ENCODE results near the gene ESPL1. TPM values are rescaled to one million over a fixed set of nuclear protein-coding genes. Genes with fewer than 3 reads are reported as not detected.

The ESPL1 gene
- total and polyA plus RNA-seq, 2 of the 8 experiments (the other 6 are each of a cell fraction or from before 2014, with no cell fraction given), result 31.8 to 52.7 TPM

DNA sequence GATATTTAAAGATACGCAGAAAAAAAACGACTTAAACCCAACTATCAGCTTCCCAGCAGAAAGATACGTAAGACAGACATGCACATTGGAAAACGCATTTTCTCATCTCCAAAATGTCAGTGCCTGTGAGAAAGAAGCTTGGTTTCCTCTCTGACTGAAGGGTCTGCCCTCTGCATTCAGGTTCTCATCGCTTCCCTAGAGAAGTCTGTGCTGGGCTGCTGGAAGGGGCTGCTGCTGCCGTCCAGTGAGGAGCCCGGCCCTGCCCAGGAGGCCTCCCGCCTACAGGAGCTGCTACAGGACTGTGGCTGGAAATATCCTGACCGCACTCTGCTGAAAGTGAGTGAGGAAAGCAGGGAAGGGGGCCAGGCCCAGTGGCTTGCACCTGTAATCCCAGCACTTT, 22.6 kb downstream of the ESPL1 start:
- no peaks in the 10 kb centered on the region for H3K27me3 ChIP-seq (replicated peaks in 1 of 4; ENCODE audit: control insufficient read depth in 3 of 4, extremely low read depth in 1 of 4, insufficient read depth in 3 of 4, low read length in 3 of 4)
- H3K27ac ChIP-seq (ENCODE audit: low read depth, low read length), result no peak overlapping the region
- DNase-seq (ENCODE audit: low read depth in 1 of 2, low spot score in 2 of 2), result no peak
- H2BK15ac ChIP-seq (ENCODE audit: low read length), result no peak overlapping the region
- no peak overlapping the region for H2BK5ac ChIP-seq (ENCODE audit: low read depth, low read length)
- peaks cover 19 to 44% (median 39%) of the 10 kb centered on the region in 4 experiments for H3K36me3 ChIP-seq (ENCODE audit: control insufficient read depth in 2 of 4, insufficient read depth in 4 of 4, low read length in 3 of 4)
- ChIA-PET CTCF (ENCODE audit: partially characterized antibody) (interaction anchor here (0.9 to 28.3 kb wide), 9 partner anchors 9 to 132 kb away, joined by 3 to 573 read pairs (median 6); partner anchors contain the start of genes AAAS, ESPL1, ITGB7 and MYG1), POLR2A (ENCODE audit: partially characterized antibody) (interaction anchor here (1.2 to 6.7 kb wide), 6 partner anchors 10 to 100 kb away, joined by 3 to 76 read pairs (median 4); no protein-coding TSS in a partner anchor)
- no peak overlapping the region for H4K5ac ChIP-seq (ENCODE audit: insufficient read length, low read depth, low read length)
- no peak overlapping the region for H3K4me2 ChIP-seq (ENCODE audit: insufficient read depth in 1 of 2, low read depth in 2 of 2, low read length in 2 of 2)
- TF ChIP-seq SIX5 (IDR thresholded peaks at IDR 0.05; ENCODE audit: low read depth, low read length) (no peak), SAP30 (IDR thresholded peaks at IDR 0.05; ENCODE audit: insufficient read depth, insufficient replicate concordance, low read length) (no peak), RNF2 (IDR thresholded peaks at IDR 0.05; ENCODE audit: borderline replicate concordance, low read depth, low read length, missing control alignments, poor library complexity, severe bottlenecking) (no peak), EGR1 (IDR thresholded peaks at IDR 0.05; ENCODE audit: borderline replicate concordance, low read depth, low read length) (no peak), MAFK (IDR thresholded peaks at IDR 0.05; ENCODE audit: low read depth, low read length) (no peak), RBBP5 (IDR thresholded peaks at IDR 0.05; ENCODE audit: borderline replicate concordance, low read depth, low read length) (no peak), GABPA (IDR thresholded peaks at IDR 0.05; ENCODE audit: borderline replicate concordance, insufficient read depth, low read length) (no peak), GTF2F1 (IDR thresholded peaks at IDR 0.05; ENCODE audit: borderline replicate concordance, low read depth, low read length) (no peak), POLR2AphosphoS5 (IDR thresholded peaks at IDR 0.05; ENCODE audit: low read depth, low read length) (no peak), BCL11A (IDR thresholded peaks at IDR 0.05; ENCODE audit: low read depth in 2 of 2, low read length in 2 of 2) (no peak), EZH2 (IDR thresholded peaks at IDR 0.05; ENCODE audit: low read depth, low read length, severe bottlenecking) (no peak), RFX5 (IDR thresholded peaks at IDR 0.05; ENCODE audit: borderline replicate concordance, low read depth, low read length) (no peak)
- no peak overlapping the region for H3K4ac ChIP-seq (replicated peaks; ENCODE audit: insufficient read length, low read depth, low read length)
- no peak overlapping the region for H2BK20ac ChIP-seq (ENCODE audit: low read length)
- no peak overlapping the region for H3K4me3 ChIP-seq (ENCODE audit: extremely low read depth in 1 of 4, insufficient read depth in 2 of 4, low read depth in 3 of 4, low read length in 4 of 4)
- H3K23me2 ChIP-seq (ENCODE audit: low read depth, low read length), result peaks cover 2% of the 10 kb centered on the region; the same call in 1 of the 2 replicates
- WGBS, 2 experiments (ENCODE audit: extremely low coverage in 1 of 2, insufficient coverage in 1 of 2, insufficient read length in 1 of 2, insufficient replicate concordance in 2 of 2, low coverage in 1 of 2, low lambda C conversion rate in 2 of 2, missing lambda C conversion rate in 1 of 2), result 94% methylated on average over 9 of the region's 9 CpGs; no CpG with 5 or more reads in 1 of the 2 experiments
- H3K18ac ChIP-seq (ENCODE audit: extremely low read depth, low read length), result no peak overlapping the region
- no peak overlapping the region for H3K14ac ChIP-seq (ENCODE audit: insufficient read length)
- no peak overlapping the region for H4K91ac ChIP-seq (replicated peaks; ENCODE audit: insufficient read length, low read length)
- H3K23ac ChIP-seq (ENCODE audit: insufficient read length), result no peak overlapping the region
- peaks cover under 1 to 3% of the 10 kb centered on the region in 2 experiments; a peak in 3 of 4 replicates for H3K79me2 ChIP-seq (ENCODE audit: control insufficient read depth in 1 of 2, insufficient read depth in 2 of 2, low read length in 2 of 2)
- no peaks in the 10 kb centered on the region for H3K9me3 ChIP-seq (ENCODE audit: insufficient read depth in 2 of 2, low read depth in 1 of 2, low read length in 1 of 2)
- peaks cover 0 to 2% (median 0%) of the 10 kb centered on the region in 4 experiments; a peak in 2 of 7 replicates for H3K4me1 ChIP-seq (replicated peaks in 1 of 4; ENCODE audit: control insufficient read depth in 3 of 4, insufficient read depth in 4 of 4, low read length in 3 of 4)
- no peak overlapping the region for H2BK120ac ChIP-seq (replicated peaks; ENCODE audit: low read depth, low read length)
- H4K8ac ChIP-seq (ENCODE audit: extremely low read depth, insufficient read depth, low read length), result no peak overlapping the region
- no peak overlapping the region for H3K9ac ChIP-seq (replicated peaks in 1 of 4; ENCODE audit: extremely low read depth in 1 of 4, low read depth in 3 of 4, low read length in 3 of 4)
- H4K20me1 ChIP-seq (replicated peaks in 1 of 2; ENCODE audit: control insufficient read depth in 1 of 2, insufficient read depth in 2 of 2, low read length in 2 of 2), result peaks cover 5% of the 10 kb centered on the region in 2 experiments
- FAIRE-seq, result no peak
- H2AK5ac ChIP-seq (ENCODE audit: low read depth, low read length), result no peak overlapping the region
- H3K79me1 ChIP-seq (ENCODE audit: low read depth, low read length), result no peaks in the 10 kb centered on the region
- H3K56ac ChIP-seq (replicated peaks; ENCODE audit: insufficient read length, low read depth, low read length), result no peak overlapping the region
- no peak overlapping the region for H2AFZ ChIP-seq (ENCODE audit: low read length)
- H2BK12ac ChIP-seq (ENCODE audit: low read depth, low read length), result no peak overlapping the region
